ENCODE results near the gene LAMA3. TPM values are rescaled to one million over a fixed set of nuclear protein-coding genes. Genes with fewer than 3 reads are reported as not detected.

LAMA3 gene
- polyA plus RNA-seq, 1 of the 3 experiments (the other 2 are of a cell fraction): 3.5 TPM

GRCh38 chr18:23673725-23674124 lies 15.5 kb upstream of the LAMA3 start:
- Histone ChIP-seq H3F3A (replicated peaks; ENCODE audit: insufficient read depth) (no peaks in the 10 kb centered on the region), H3K27ac (ENCODE audit: low read depth in 2 of 2, low read length in 1 of 2) (no peak overlapping the region), H3K9me3 (no peaks in the 10 kb centered on the region), H3K9ac (no peak overlapping the region), H3K36me3 (replicated peaks in 1 of 2; ENCODE audit: control insufficient read depth in 1 of 2, insufficient read depth in 2 of 2, low read length in 1 of 2) (no peaks in the 10 kb centered on the region), H4K20me1 (ENCODE audit: insufficient read depth) (no peaks in the 10 kb centered on the region), H3K27me3 (ENCODE audit: insufficient read depth) (no peaks in the 10 kb centered on the region; the same call in 1 of the 2 replicates), H3K79me2 (ENCODE audit: insufficient read depth) (no peaks in the 10 kb centered on the region), H3K9me2 (no peaks in the 10 kb centered on the region), H3K4me2 (no peak overlapping the region), H3K4me1 (ENCODE audit: control insufficient read depth in 1 of 2, insufficient read depth in 2 of 2, low read depth in 1 of 2, low read length in 1 of 2) (no peaks in the 10 kb centered on the region; a peak in 1 of 4 replicates), H3K4me3 (ENCODE audit: low read depth in 2 of 2, low read length in 1 of 2) (no peak overlapping the region), H2AFZ (ENCODE audit: low read depth) (no peak overlapping the region)
- ChIA-PET CTCF (no interaction called here), POLR2A (no interaction called here)
- no peak for TF ChIP-seq USF2 (IDR thresholded peaks at IDR 0.05; ENCODE audit: borderline replicate concordance, low read depth, low read length)
- no peak for TF ChIP-seq NFIC (IDR thresholded peaks at IDR 0.05; ENCODE audit: borderline replicate concordance)
- TF ChIP-seq RXRA (IDR thresholded peaks at IDR 0.05; ENCODE audit: borderline replicate concordance, low read depth): no peak
- TF ChIP-seq MAX (IDR thresholded peaks at IDR 0.05; ENCODE audit: low read depth): no peak
- no peak for TF ChIP-seq NRF1 (IDR thresholded peaks at IDR 0.05; ENCODE audit: low read depth, low read length)
- TF ChIP-seq SIN3A (IDR thresholded peaks at IDR 0.05; ENCODE audit: borderline replicate concordance, low read depth, low read length): no peak
- no peak for TF ChIP-seq EZH2phosphoT487 (IDR thresholded peaks at IDR 0.05; ENCODE audit: borderline replicate concordance, low read depth)
- no peak for TF ChIP-seq GABPA (IDR thresholded peaks at IDR 0.05; ENCODE audit: low read depth)
- no peak for TF ChIP-seq MXI1 (IDR thresholded peaks at IDR 0.05; ENCODE audit: low read depth, low read length)
- TF ChIP-seq FOXM1 (IDR thresholded peaks at IDR 0.05; ENCODE audit: low read depth): no peak
- TF ChIP-seq GATA2 (CRISPR knock-in tag; IDR thresholded peaks at IDR 0.05): no peak
- TF ChIP-seq PBX3 (IDR thresholded peaks at IDR 0.05): no peak
- no peak for TF ChIP-seq REST (IDR thresholded peaks at IDR 0.05; ENCODE audit: low read depth, low read length)
- DNase-seq: no peak
- WGBS (ENCODE audit: low lambda C conversion rate): 61% methylated on average over 1 of the region's 1 CpG

All from SK-N-SH (cell line).